ELR (cell line): Measurements from ENCODE around the gene MCTP2.

Experiments
- DNase-seq: peaks from one replicate; pipeline ENCODE4 v3.0.0-alpha.2; 2015; ENCODE audit warnings: low read depth

The MCTP2 gene, protein sequence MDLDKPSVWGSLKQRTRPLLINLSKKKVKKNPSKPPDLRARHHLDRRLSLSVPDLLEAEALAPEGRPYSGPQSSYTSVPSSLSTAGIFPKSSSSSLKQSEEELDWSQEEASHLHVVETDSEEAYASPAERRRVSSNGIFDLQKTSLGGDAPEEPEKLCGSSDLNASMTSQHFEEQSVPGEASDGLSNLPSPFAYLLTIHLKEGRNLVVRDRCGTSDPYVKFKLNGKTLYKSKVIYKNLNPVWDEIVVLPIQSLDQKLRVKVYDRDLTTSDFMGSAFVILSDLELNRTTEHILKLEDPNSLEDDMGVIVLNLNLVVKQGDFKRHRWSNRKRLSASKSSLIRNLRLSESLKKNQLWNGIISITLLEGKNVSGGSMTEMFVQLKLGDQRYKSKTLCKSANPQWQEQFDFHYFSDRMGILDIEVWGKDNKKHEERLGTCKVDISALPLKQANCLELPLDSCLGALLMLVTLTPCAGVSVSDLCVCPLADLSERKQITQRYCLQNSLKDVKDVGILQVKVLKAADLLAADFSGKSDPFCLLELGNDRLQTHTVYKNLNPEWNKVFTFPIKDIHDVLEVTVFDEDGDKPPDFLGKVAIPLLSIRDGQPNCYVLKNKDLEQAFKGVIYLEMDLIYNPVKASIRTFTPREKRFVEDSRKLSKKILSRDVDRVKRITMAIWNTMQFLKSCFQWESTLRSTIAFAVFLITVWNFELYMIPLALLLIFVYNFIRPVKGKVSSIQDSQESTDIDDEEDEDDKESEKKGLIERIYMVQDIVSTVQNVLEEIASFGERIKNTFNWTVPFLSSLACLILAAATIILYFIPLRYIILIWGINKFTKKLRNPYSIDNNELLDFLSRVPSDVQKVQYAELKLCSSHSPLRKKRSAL

DNA sequence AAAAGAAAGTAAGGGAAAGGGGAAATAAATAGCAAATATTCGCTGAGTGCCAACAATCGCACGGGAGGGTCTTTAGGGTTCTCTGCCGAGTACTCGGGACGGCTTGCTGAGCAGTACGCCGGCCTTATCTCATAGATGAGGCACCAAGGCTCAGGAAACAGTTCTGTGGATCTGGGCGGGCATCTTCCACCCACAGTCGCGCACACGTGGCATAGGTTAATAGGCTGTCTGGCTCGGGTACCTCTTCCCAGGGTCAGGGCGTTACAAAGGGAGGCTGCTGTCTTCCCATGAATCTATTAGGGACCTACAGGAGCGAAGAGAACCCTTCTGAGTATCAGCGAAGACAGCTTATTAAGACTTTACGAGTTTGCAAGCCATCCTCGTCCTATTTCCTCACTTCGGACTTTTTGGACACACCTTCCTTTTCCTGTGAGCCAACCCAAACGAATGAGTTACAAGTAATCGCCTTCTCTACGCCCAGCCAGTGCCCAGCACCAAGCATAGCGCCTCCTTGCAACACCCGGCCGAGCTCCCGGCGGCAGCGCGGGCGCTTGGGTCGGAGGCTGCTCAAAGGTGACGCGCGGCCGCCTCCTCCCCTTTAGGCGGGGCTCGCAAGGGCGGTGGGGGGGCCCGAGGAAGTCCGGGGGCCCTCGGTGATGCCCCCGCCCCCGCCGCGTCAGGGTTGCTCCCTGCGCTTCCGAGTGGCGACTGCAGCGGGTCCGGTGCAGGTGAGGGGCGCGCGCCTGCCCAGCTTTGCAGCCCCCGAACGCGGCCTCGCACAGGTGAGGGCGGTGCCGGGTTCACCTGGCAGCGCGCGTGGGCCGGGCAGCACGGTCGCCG is at the start of gene MCTP2:
MCTP2 (plus strand) TSS at position 679 of the 840 bp plus-strand sequence. CDS start 66,705 bp downstream, outside the sequence.
- no peak for DNase-seq

DNA sequence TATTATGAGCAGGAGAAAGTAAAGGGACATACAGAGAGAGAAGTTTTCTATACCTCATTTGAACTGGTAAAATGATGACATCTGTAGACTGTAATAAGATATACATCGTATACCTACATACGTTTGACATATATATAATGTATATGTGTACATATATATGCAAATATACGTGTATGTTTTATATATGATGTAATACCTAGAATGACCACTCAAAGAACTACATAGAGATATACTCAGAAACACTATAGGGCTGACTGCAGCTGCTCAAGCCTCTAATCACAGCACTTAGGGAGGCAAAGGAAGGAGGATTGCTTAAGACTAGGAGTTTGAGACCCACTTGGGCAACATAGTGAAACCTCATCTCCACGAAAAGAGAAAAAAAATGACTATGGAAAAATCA is 48.5 kb upstream of the MCTP2 start:
- DNase-seq: no peak

DNA sequence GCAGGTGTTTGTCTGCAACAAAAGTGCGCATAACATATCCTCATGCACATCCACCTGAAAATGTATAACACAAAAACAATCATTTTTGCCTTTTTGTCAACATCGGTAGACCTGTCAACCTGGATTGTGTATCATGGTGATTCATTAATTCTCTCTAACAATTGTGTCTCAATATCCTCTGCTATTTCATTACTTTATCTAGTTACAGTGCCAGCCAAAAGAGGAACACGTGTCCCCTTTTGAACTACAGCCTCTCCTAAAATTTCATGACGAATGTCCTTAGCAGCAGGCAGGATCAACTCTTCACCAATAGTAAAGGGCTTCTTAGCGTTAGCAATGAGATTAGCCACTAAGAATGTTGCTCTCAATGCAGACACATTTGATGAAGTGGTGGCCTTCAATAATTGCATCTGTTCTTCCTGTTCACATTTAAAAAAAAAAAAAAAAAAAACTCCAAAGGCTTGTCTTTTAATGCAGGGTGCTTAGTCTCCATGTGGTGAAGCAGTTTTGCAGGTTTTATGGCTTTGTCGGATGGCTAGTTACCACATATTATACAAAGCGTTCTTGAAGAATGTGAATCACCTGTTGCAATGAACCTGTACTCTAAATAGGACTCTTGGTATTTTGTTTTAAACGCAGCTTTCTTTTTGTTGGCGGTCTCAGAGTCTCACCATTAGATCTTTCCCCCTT is 45.7 kb upstream of the MCTP2 start:
- DNase-seq: no peak

DNA sequence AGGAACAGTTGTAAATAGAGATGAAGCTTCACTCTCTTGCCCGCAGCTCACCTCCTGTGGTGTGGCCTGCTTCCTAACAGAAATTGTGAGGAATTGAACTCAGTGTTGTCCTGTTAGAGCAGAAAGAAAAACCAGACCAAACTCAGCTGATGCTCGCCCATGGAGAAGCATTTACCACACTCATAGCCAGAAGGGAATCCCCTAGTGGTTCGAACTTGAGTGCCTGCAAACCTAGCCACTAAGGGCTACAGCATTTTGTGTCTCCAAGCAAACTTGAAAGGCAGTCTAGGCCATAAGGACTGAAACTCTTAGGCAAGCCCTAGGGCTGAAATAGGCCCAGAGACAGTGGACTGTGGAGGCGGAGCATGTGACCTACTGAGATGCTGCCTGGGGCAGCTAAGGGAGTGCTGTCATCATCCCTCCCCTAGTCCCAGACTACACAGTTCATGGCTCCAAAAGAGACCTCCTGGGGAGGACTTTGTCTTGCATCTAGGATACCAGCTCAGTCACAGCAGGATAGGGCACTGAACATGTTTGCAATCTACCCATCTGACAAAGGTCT is 44.5 kb upstream of the MCTP2 start:
- no peak for DNase-seq

DNA sequence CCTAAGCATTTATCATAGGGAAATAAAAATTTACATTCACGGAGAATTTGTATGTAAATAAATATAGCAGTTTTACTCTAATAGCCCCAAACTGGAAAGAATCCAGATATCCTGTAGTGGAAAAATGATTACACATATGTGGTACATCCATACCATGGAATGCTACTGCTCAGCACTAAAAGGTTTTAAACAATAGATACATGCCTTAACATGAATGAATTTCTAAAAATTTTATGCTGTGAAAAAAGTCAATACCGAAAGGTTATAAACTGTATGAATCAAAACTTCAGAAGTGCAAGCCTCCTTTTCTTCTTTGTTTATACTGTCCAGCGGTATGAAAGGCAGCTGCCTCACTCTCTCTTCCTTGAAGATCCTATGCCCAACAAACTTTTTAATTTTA is 37.5 kb upstream of the MCTP2 start:
- no peak for DNase-seq

DNA sequence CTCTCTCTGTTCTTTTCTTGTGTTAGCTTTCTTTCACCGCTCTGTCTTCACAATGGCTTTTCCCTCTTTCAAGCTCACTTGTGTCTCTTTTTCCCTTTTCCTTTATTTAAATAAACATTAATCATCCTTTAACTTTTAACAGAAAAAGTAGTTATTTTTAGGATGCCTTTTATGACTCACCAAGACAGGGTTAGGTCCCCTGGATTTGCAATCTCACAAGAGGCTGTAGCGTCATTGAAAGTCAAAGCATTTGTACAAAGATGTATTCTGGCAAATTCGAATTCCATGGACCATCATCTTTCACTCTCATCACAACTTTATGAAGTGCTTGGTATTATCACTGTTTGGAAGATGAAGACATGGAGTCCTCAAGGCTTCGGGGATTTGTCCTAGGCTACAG is 34.8 kb upstream of the MCTP2 start:
- DNase-seq: no peak

DNA sequence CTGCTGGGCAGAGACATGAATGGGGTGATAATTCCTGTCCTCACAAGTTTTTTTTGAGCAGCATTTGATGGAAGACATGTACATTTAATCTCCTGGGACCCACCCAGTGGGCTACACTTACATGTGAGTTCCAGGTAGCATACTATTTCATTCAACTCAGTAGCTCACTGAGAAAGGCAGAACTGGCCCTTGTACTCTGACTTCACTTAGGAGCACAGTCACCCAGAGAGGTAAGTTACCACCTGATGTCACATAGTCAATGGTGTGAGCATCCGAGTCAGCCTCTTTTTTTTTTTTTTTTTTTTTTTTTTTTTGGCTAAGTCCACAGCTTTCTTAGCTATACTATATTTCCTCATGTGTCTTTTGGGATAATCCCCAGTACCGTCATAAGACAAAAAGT is 32.7 kb upstream of the MCTP2 start:
- no peak for DNase-seq

DNA sequence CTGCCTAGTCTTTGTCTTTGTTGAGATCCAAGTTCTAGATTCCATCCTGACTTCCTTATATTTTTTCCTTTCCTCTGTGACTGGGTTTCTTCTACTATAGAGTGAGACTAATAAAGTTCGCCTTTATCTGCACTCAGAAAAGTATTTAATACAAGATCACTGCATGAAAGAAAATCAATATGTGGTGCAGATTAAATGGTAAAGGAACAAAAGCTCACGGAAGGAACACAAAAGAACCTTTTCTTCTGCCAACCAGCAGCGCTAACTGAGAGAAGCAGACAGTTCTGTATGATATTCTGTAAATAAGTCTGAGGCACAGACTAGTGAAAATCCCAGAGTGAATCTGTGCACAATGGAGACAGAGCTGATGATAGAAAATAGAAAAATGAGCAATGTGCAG is 31.6 kb upstream of the MCTP2 start:
- no peak for DNase-seq

DNA sequence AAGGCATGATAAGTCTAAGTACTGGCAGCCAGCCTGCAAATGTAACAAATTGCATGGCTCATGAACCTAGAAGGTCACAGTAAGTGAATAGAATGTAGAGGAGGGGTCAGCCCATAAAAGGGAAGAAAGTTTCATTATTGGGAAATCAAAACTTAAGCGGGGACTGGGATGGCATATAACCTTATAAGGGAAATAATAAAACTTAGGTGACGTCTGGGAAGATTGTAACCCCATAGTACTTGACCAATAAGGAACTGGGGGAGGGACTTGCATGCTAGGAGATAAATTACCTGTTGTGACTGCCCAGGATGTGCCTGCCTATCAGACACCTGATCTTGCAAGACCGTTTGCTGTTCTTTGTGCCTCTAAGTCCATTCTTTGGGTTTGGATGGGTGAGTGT is 28.1 kb upstream of the MCTP2 start:
- DNase-seq: no peak

DNA sequence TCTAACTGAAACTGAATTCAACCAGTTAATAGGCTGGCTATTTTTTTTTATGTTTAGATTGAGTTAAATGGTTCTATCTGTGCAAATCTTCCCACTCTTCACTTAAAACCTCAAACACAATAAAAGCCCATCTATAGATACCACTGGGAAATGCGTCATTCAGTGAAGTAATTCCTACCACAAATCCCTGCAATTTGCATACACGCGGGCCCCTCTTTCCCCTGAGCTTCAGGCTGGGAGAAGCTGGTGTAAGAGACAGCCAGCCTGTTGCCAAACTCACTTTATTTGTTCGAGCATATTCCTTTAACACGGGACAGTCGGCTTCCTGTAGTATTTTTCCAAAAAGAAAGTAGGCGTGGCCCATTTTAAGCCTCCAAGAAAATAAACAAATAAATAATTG is 26.0 kb upstream of the MCTP2 start:
- DNase-seq: no peak

DNA sequence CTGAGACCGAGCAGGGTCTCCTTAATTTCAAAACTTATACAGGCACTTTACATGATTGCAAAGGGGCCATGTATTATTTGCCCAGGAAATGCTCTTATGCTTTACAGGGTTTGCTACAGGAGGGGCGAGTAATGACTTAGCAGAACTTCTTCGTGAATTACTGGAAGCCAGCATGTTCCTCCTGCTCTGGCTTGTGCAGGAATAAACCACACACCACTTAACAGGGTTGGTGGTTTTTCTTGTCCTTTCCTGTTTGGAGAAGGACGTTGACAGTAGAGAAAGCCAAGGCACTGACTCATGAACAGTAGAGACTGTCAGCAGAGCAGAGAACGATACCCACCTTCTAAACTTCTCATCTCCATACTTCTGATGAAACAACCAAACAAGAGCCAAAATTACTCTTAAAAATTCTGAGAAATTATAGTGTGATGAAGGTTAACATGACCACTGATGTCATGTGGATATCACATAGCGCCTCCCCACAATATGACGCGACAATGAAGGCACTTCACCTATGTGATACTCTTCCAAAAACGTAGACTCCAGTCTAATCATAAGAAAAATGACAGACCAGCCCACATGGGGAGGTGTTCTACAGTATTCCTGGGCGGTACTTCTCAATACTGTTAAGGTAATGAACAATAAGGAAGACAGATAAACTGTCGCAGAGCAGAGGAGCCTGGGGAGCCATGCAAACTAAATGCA is 24.7 kb upstream of the MCTP2 start:
- DNase-seq: no peak

DNA sequence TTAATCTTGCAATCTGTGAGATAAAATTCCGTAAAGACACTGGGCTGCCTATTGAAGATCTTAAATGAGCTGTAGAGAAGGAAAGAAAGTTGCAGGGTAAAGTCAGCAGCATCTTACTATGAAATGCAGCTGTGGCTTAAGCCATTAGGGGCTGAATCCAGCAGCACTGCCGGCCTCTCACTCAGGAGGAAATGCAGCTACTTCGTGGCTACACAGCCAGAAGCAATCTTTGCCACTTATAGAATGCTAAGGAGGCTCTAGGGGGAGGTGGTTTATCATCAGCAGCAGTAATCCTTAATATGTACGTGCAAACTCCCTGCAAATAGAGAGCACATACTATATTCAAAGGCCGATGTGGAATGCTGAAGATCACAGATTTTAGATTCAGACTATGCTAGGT is 19.1 kb upstream of the MCTP2 start:
- no peak for DNase-seq

DNA sequence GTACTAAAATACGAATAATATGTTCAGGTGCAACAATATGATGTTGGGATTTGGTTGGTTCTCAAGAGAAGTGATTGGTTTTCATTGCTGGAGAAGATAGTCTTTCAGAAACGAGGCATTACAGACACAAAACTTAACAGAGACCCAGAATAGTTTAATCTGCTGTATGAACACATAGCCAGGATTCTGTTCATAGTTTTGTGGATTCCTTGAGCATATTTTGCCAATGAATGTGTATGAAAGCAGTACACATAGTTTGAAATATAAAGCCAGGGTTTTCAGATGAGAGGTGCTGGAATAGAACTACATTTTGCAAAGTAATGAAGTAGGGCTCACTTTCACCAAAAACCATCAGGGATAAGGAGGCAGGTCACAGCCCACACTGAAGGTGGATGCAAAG is 5.7 kb upstream of the MCTP2 start:
- no peak for DNase-seq

DNA sequence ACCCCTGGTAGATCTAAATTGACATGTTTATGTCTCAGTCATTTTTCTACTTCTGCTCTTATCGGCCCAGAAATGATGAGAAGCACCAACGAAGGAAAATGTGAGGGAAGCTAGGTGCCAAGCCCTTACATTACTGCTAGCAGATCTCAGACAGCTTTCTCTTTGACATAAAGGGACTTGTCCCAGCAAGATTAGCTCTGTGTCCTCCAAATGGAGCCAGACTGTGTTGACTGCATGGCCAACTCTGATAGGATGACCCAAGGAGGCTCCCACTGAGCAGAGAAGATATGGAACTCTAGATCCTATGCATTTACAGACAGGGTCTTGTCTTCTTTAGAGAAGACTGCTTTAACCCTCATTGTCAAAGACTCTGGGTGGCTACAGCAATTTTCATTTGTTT is 2.8 kb upstream of the MCTP2 start:
- no peak for DNase-seq

DNA sequence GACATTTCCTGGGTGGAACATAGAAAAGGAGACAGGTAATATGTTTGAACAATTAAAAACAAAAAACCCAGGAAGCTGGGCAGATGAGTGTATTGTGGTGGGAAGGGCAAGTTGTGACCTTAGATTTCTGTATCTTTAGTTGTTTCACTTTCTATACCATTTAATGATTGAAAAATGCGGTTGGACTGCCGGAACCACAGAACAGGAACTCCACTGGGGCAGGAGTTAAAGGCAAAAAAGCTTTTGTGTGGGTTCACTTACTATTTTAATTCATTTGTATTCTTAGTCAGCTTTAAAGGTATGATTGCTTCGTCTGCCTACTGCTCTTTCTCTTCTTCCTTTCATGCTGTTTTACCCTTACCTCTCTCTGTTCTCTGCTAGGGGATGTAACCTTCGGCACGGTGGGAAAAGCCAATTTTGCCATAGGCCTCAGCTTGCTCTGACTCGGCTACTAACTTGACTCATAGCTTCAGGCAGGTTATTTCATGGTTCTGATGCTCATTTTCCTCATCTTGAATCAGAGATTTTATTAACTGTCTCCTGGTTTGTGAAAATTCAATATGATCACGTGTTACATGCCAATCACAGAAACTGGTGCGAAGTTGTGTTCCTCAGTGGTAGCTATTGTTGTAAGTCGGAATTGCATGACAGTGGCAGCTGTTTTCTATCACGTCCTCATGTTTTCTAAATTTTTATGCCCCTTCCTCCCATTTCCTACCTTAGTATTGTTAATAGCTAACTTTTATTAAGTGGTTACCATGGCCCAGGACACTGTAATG is 1.6 kb upstream of the MCTP2 start:
- DNase-seq: no peak

DNA sequence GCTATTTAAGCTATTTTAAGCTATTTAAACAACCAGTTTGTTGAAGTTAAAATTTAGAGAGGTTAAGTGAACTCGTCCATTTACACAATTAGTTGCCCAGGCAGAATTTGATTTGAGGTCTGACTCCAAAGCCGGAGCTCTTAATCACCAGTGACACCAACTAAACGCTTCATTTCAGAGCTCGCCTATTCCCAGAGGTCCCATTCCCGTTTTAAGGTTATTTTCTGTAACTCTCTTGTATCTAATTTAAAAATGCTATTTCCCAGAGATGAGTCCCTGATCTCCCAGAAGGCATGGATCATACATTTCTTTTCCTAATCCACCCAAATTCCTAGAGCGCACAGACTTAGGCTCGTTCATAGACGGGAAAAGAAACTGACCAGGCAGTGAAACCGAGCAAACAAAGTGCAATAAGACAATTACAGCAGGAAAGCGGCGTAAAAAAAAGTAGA is 904 bp upstream of the MCTP2 start:
- DNase-seq: no peak

DNA sequence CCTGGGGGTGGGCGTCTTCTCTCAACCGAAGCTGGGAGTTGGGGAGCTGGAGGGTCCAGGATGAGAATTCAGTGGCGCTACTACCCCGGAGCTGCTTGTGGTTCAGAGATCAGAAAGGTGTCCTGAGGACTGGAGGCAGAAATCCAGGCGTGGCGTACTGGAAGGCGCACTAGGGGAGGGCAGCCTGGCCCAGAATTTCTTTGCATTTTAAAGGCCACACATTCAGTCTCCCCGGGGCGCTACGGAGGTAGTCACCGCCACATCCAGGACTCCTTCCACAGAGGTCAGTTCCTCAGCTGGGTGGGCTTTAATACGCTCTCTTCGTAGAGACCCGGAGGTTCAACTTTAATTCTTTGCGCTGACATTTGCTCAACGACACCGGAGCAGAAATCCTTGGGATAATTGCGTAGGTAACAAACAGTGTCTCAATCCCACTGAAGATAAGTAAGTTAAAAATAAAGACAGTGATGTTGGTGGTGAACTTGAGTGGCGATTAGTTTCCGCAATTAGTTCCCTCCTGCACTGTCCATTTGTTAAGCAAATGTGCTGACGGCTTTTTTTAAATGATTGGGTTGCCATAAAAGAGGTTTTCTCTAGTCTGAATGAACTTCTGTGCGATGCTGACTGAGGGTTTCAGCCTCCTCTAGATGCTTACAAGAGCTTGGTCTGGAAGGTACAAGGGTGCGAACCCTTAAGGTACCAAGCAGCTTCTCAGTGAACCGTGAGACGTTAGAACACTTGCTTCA is 535 bp downstream of the MCTP2 start:
- no peak for DNase-seq

DNA sequence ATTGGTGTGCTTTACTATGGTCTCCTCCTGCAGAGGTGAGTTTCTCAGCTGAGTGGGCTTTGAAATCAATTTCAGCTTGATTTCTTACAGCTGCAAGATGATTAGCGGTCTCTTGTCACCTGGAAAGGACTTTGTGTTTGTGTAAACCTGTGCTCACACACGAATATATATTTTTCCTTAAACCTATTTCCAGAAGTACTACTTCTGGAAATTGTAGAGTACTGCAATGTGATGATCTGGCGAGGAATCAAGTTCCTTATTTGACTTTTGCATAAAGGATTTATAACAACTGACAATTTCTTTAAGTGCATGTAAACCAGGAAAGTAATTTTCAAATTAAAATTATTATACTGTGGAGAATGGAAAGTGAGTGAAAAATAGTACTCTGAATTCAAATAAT is 2.1 kb downstream of the MCTP2 start:
- DNase-seq: no peak

DNA sequence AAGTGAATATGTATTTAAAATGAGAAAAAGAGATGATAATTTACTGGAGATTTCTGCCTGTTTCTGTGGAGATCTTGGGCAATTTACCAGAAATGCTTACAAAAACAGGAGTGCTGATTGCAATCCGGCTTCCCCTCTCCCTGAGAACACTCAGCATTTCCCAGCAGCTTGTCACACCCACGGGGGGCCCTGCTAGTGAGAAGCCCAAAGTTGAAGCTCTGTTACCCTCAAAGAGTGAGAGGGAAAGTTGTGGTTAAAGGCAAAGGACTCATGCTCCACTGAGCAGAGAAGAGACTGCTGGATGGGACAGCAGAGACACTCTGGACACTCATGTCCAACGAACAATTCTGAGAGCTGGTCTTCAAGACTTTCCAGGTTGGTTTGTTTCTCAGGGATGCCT is 2.9 kb downstream of the MCTP2 start:
- DNase-seq: no peak
